Stomach (tissue), 4 donors: ENCODE results near the gene ELMO1.

Experiments used
- EP300 ChIP-seq: sonication (generic); formaldehyde crosslinking; IDR thresholded peaks from one replicate; pipeline ENCODE4 v1.6.1; 2017; ENCODE audit warnings: antibody characterized with exemption
- POLR2A ChIP-seq, 4 donors: fragments of 450-650 bp; IDR thresholded peaks; one replicate each; pipeline ENCODE4 v1.6.1; 2016; ENCODE audit warnings: antibody characterized with exemption in 4 of 4, control low read depth in 2 of 4, mild to moderate bottlenecking in 1 of 4, moderate library complexity in 1 of 4
- POLR2AphosphoS5 ChIP-seq, 3 donors: sonication (generic); formaldehyde crosslinking; IDR thresholded peaks; one replicate each; pipeline ENCODE4 v1.6.1; 2016; ENCODE audit warnings: antibody characterized with exemption in 3 of 3
- TF ChIP-seq, protein P1 (sequence below), 7 experiments: fragments of 450-650 bp in 4 of 7; fragments of 200-600 bp in 3 of 7; sonication (generic) in 3 of 7; IDR thresholded peaks; one replicate each; pipeline ENCODE4 v1.5.1; 2016 to 2019; ENCODE audit warnings: antibody characterized with exemption in 7 of 7, control low read depth in 2 of 7, mild to moderate bottlenecking in 1 of 7

- TF ChIP-seq, protein P1, sequence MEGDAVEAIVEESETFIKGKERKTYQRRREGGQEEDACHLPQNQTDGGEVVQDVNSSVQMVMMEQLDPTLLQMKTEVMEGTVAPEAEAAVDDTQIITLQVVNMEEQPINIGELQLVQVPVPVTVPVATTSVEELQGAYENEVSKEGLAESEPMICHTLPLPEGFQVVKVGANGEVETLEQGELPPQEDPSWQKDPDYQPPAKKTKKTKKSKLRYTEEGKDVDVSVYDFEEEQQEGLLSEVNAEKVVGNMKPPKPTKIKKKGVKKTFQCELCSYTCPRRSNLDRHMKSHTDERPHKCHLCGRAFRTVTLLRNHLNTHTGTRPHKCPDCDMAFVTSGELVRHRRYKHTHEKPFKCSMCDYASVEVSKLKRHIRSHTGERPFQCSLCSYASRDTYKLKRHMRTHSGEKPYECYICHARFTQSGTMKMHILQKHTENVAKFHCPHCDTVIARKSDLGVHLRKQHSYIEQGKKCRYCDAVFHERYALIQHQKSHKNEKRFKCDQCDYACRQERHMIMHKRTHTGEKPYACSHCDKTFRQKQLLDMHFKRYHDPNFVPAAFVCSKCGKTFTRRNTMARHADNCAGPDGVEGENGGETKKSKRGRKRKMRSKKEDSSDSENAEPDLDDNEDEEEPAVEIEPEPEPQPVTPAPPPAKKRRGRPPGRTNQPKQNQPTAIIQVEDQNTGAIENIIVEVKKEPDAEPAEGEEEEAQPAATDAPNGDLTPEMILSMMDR (IDR thresholded peaks at IDR 0.05): no peak
- TF ChIP-seq POLR2A (IDR thresholded peaks at IDR 0.05) (no peak), EP300 (no peak), POLR2AphosphoS5 (IDR thresholded peaks at IDR 0.05) (no peak)
Observed at GRCh38 chr7:36811807-36812206, 636.9 kb downstream of the ELMO1 start.
